ENCODE data around the gene PGGT1B. TPM values are rescaled to one million over a fixed set of nuclear protein-coding genes. Genes with fewer than 3 reads are reported as not detected.

PGGT1B gene
- total RNA-seq, 1 experiment from 2014 or later: 14.4 TPM

DNA sequence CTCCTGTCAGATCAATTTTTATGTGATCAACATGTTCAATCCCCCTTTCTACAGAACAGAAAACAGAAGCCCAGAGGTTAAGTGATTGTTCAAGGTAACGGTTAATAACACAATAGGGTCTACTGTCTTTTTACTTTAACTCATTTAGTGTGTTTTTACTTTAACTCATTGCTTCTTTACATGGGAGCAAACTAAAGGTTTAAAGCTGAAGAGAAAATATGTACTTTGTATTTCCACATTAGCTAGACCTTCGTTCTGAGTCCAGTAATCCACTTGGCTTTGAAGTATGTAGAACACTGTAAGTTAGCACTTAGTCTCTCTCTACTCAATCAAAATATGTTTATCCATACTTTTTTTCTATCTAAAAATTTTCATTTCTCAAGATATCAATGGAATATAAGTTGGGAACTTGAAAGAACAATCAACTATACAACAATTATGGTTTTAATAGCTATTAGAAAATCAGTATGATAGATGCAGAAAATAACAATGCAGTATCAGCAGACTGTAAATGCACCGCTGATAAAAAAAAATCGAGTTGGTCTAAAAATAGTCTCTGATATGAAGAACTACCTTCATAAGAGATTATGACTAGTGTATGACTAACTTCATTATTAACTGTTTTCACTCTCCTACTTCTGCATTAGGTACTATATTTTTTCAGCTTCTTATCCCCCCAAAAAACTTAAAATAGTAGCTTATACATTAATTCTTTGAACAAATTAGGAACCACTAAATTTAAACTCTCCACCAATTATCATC is 20.6 kb downstream of the PGGT1B start:
- CTCF ChIA-PET: interaction anchor here (0.6 kb wide), 1 partner anchor 73 kb away, joined by 3 read pairs; no protein-coding TSS in a partner anchor
- peak; percentile 27 for DNase-seq
- peaks cover 9% of the 10 kb centered on the region; the same call in 1 of the 2 replicates for H3K79me2 ChIP-seq (ENCODE audit: low read length)
- no peak overlapping the region for H3K4me3 ChIP-seq (ENCODE audit: low read length)
- no peak overlapping the region for H2AFZ ChIP-seq (ENCODE audit: low read length)
- ATAC-seq: peak; percentile 20; the same call in 1 of the 2 replicates
- no peak overlapping the region for H3K27ac ChIP-seq (ENCODE audit: low read length)
- H3K4me2 ChIP-seq (ENCODE audit: low read length): no peak overlapping the region
- H3K9me2 ChIP-seq (replicated peaks; ENCODE audit: low read length): no peaks in the 10 kb centered on the region
- H3F3A ChIP-seq (ENCODE audit: low read length, unreplicated experiment): no peaks in the 10 kb centered on the region
- POLR2A ChIA-PET (ENCODE audit: unreplicated experiment): interaction anchor here (0.6 kb wide), 1 partner anchor 420 kb away, joined by 3 read pairs; no protein-coding TSS in a partner anchor
- peaks cover 13% of the 10 kb centered on the region; the same call in 1 of the 2 replicates for H3K36me3 ChIP-seq (ENCODE audit: low read depth, low read length)
- H3K27me3 ChIP-seq (ENCODE audit: low read length): no peaks in the 10 kb centered on the region
- peaks cover 20% of the 10 kb centered on the region for H3K4me1 ChIP-seq (ENCODE audit: insufficient read depth, low read length)
- intact Hi-C loops (cut with micrococcal nuclease): no loop called here
- H4K20me1 ChIP-seq (ENCODE audit: low read length): peaks cover 13% of the 10 kb centered on the region
- H3K9ac ChIP-seq (ENCODE audit: low read length): no peak overlapping the region
- TF ChIP-seq EZH2 (IDR thresholded peaks at IDR 0.05; ENCODE audit: low read length, unreplicated experiment) (no peak), EZH2phosphoT487 (IDR thresholded peaks at IDR 0.05; ENCODE audit: borderline replicate concordance, low read length) (no peak), CTCF (conservative IDR thresholded peaks at IDR 0.05; ENCODE audit: low read depth, low read length) (no peak)
- BruUV-seq (replicated peaks): no TSS peak
- no peaks in the 10 kb centered on the region for H3K9me3 ChIP-seq (ENCODE audit: low read length)

GRCh38 chr5:115237066-115237465 is 25.6 kb downstream of the PGGT1B start:
- Histone ChIP-seq H3F3A (ENCODE audit: low read length, unreplicated experiment) (no peaks in the 10 kb centered on the region), H4K20me1 (ENCODE audit: low read length) (peaks cover 10% of the 10 kb centered on the region; the same call in 1 of the 2 replicates), H3K9me3 (ENCODE audit: low read length) (no peaks in the 10 kb centered on the region), H3K9ac (ENCODE audit: low read length) (no peak overlapping the region), H2AFZ (ENCODE audit: low read length) (no peak overlapping the region), H3K4me3 (ENCODE audit: low read length) (no peak overlapping the region), H3K9me2 (replicated peaks; ENCODE audit: low read length) (no peaks in the 10 kb centered on the region), H3K4me1 (ENCODE audit: insufficient read depth, low read length) (0 out of 2 replicates have a peak, but pooled peaks cover under 1% of the 10 kb centered on the region), H3K4me2 (ENCODE audit: low read length) (no peak overlapping the region), H3K27me3 (ENCODE audit: low read length) (no peaks in the 10 kb centered on the region), H3K27ac (ENCODE audit: low read length) (no peak overlapping the region), H3K36me3 (ENCODE audit: low read depth, low read length) (peaks cover 17% of the 10 kb centered on the region; the same call in 1 of the 2 replicates), H3K79me2 (ENCODE audit: low read length) (0 out of 2 replicates have a peak, but pooled peaks cover 5% of the 10 kb centered on the region)
- no TSS peak for BruUV-seq (replicated peaks)
- CTCF ChIA-PET: no interaction called here
- ATAC-seq (no peak), DNase-seq (no peak)
- POLR2A ChIA-PET (ENCODE audit: unreplicated experiment): no interaction called here
- intact Hi-C loops (cut with micrococcal nuclease): no loop called here
- no peak for TF ChIP-seq EZH2phosphoT487 (IDR thresholded peaks at IDR 0.05; ENCODE audit: borderline replicate concordance, low read length)
- no peak for TF ChIP-seq EZH2 (IDR thresholded peaks at IDR 0.05; ENCODE audit: low read length, unreplicated experiment)
- TF ChIP-seq CTCF (conservative IDR thresholded peaks at IDR 0.05; ENCODE audit: low read depth, low read length): no peak

DNA sequence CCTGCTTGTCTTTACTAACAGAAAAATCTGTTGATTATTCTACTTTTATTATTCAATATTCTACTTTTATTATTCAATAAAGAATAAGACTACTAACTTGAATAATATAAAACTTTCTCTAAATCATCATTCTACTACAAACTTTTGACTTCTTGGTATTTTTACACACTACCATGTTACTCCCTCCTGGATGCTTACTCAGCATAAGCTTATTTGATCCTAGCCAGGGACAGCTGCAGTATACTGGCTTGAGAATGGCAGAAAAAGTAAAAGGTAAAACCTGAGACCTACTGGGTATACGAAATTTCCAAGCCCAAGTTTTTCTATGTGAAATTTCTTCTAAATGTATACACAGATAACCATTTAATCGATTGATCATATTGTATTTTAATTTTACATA is 26.1 kb downstream of the PGGT1B start:
- no peak for DNase-seq
- ATAC-seq: no peak
- no TSS peak for BruUV-seq (replicated peaks)
- peaks cover 6% of the 10 kb centered on the region; the same call in 1 of the 2 replicates for H4K20me1 ChIP-seq (ENCODE audit: low read length)
- no peak overlapping the region for H3K27ac ChIP-seq (ENCODE audit: low read length)
- ChIA-PET POLR2A (ENCODE audit: unreplicated experiment) (no interaction called here), CTCF (no interaction called here)
- peaks cover 22% of the 10 kb centered on the region; the same call in 1 of the 2 replicates for H3K36me3 ChIP-seq (ENCODE audit: low read depth, low read length)
- H3K4me1 ChIP-seq (ENCODE audit: insufficient read depth, low read length): no peaks in the 10 kb centered on the region
- no peak overlapping the region for H3K9ac ChIP-seq (ENCODE audit: low read length)
- no peaks in the 10 kb centered on the region for H3F3A ChIP-seq (ENCODE audit: low read length, unreplicated experiment)
- no peaks in the 10 kb centered on the region for H3K9me2 ChIP-seq (replicated peaks; ENCODE audit: low read length)
- no peak overlapping the region for H2AFZ ChIP-seq (ENCODE audit: low read length)
- H3K79me2 ChIP-seq (ENCODE audit: low read length): 0 out of 2 replicates have a peak, but pooled peaks cover under 1% of the 10 kb centered on the region
- no peaks in the 10 kb centered on the region for H3K9me3 ChIP-seq (ENCODE audit: low read length)
- TF ChIP-seq CTCF (conservative IDR thresholded peaks at IDR 0.05; ENCODE audit: low read depth, low read length) (no peak), EZH2phosphoT487 (IDR thresholded peaks at IDR 0.05; ENCODE audit: borderline replicate concordance, low read length) (no peak), EZH2 (IDR thresholded peaks at IDR 0.05; ENCODE audit: low read length, unreplicated experiment) (no peak)
- H3K4me2 ChIP-seq (ENCODE audit: low read length): no peak overlapping the region
- no peaks in the 10 kb centered on the region for H3K27me3 ChIP-seq (ENCODE audit: low read length)
- no peak overlapping the region for H3K4me3 ChIP-seq (ENCODE audit: low read length)
- intact Hi-C loops (cut with micrococcal nuclease): no loop called here

All from PC-3 (cell line).